ENCODE measurements around the gene BTAF1.

Gene BTAF1

GRCh38 chr10:92054807-92055206 lies 131.2 kb downstream of the BTAF1 start:
- no peak for DNase-seq

DNA sequence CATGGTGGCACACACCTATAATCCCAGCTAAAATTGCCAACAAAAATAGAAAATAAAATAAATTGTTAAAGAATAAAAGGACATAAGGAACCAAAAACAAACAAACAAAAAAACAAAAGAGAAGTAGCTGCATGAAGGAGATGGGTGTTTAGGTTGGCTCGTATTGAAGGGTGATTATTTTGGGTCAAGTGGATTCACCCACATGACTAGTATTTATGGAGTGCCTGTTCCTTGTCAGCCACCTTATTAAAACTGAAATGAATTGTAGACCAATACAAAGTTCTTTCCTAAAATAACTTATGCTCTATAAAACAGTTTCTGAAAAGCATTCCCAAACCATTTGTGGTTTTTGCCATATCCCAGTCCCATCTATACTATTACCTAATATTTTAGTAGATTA lies 138.7 kb downstream of the BTAF1 start:
- no peak for DNase-seq

GRCh38 chr10:92064506-92064905 lies 140.9 kb downstream of the BTAF1 start:
- DNase-seq, result no peak

DNA sequence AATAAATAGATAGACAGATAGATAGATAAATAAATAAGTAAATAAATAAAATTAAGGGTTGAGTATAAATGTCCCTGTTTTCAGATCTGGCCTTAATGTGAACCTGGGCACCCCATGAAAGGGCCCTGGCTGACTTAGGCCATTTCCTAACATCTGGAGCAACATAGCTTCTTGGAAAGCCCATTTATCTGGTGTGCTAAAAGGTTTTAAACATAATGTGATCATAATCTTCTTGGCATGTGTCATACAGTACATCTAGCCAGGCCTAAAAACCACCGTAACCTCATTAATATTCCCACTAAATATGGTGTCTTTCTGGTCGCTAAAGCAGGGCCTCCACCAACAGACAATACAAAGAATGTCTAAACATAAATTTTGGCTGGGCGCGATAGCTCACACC lies 142.8 kb downstream of the BTAF1 start:
- DNase-seq, result no peak

- no peak for DNase-seq
Measured at GRCh38 chr10:92068900-92069299, 145.3 kb downstream of the BTAF1 start.

- no peak for DNase-seq
Measured at GRCh38 chr10:92074126-92074887, 150.7 kb downstream of the BTAF1 start.

GRCh38 chr10:92075829-92076228 lies 152.3 kb downstream of the BTAF1 start:
- DNase-seq, result no peak

GRCh38 chr10:92076722-92077121 lies 153.2 kb downstream of the BTAF1 start:
- no peak for DNase-seq

DNA sequence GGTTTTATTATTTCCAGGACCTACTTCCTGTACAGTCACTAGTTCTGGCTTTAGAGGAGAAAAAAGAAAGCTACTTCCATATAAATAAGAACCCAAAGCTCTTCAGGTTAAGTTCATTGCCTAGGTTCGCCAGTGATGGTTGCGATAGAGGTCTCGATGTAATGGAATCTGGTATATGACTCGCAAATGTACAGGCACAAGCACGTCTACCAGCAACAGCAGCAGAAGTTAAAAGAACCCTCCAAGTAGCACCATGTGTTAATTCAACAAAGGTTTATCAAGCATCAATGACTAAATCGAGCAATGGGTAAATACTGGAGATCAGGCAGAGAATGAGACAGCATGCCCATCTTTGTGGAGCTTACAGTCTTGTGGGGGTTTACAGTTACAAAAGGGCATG lies 155.4 kb downstream of the BTAF1 start:
- no peak for DNase-seq
